Stimulated activated CD4-positive, alpha-beta T cell treated with anti-CD3 and anti-CD28 coated beads, TNF-alpha, amount 100 ng/mL, for 24 hours (primary cell): ENCODE measurements around the gene FOXP2.
"Not testable (repeated sequence)": the region's sequence is repeated elsewhere in the genome, so short reads cannot be mapped to it uniquely, and the experiment has no call there.

Source experiments
- DNase-seq, 3 experiments: peaks; one replicate each; pipeline ENCODE4 v3.0.0-alpha.2; 2020; ENCODE audit warnings: low read depth in 3 of 3

The FOXP2 gene

GRCh38 chr7:114422507-114423501, 8.2 kb downstream of the FOXP2 start:
- DNase-seq = no peak

- no peak for DNase-seq
Measured at GRCh38 chr7:114426382-114426781, 11.8 kb downstream of the FOXP2 start.

GRCh38 chr7:114426824-114427223, 12.2 kb downstream of the FOXP2 start:
- DNase-seq = no peak

GRCh38 chr7:114428211-114428610, 13.6 kb downstream of the FOXP2 start:
- no peak for DNase-seq

GRCh38 chr7:114431189-114431588, 16.6 kb downstream of the FOXP2 start:
- no peak for DNase-seq

GRCh38 chr7:114432061-114432460, 17.4 kb downstream of the FOXP2 start:
- no peak for DNase-seq

- DNase-seq = no peak
Measured at GRCh38 chr7:114432703-114433102, 18.1 kb downstream of the FOXP2 start.

- DNase-seq = no peak
Measured at GRCh38 chr7:114439581-114439980, 25.0 kb downstream of the FOXP2 start.

- DNase-seq = not testable (repeated sequence)
Measured at GRCh38 chr7:114440927-114441326, 26.3 kb downstream of the FOXP2 start.

GRCh38 chr7:114444196-114444595, 29.6 kb downstream of the FOXP2 start:
- no peak for DNase-seq

- DNase-seq = no peak
Measured at GRCh38 chr7:114450431-114450830, 35.8 kb downstream of the FOXP2 start.

- DNase-seq = no peak
Measured at GRCh38 chr7:114459574-114459973, 45.0 kb downstream of the FOXP2 start.

- no peak for DNase-seq
Measured at GRCh38 chr7:114460021-114460420, 45.4 kb downstream of the FOXP2 start.

GRCh38 chr7:114466917-114467316, 52.3 kb downstream of the FOXP2 start:
- DNase-seq = no peak

GRCh38 chr7:114468844-114469243, 54.2 kb downstream of the FOXP2 start:
- DNase-seq = no peak

- DNase-seq = no peak
Measured at GRCh38 chr7:114472896-114473512, 58.4 kb downstream of the FOXP2 start.

GRCh38 chr7:114478384-114478783, 63.8 kb downstream of the FOXP2 start:
- no peak for DNase-seq

GRCh38 chr7:114481999-114482398, 67.4 kb downstream of the FOXP2 start:
- DNase-seq = no peak

- no peak for DNase-seq
Measured at GRCh38 chr7:114484226-114484625, 69.6 kb downstream of the FOXP2 start.

GRCh38 chr7:114487174-114487573, 72.6 kb downstream of the FOXP2 start:
- no peak for DNase-seq

- no peak for DNase-seq
Measured at GRCh38 chr7:114488696-114489095, 74.1 kb downstream of the FOXP2 start.

GRCh38 chr7:114497491-114497890, 82.9 kb downstream of the FOXP2 start:
- DNase-seq = not testable (repeated sequence)
